IMR-90 (cell line): Measurements from ENCODE around the gene AMIGO2. TPM values are rescaled to one million over a fixed set of nuclear protein-coding genes. Genes with fewer than 3 reads are reported as not detected.

ENCODE experiments used
- ATAC-seq: fragments of 200-7000 bp; cut with Tn5 transposase; 2 replicates; pipeline ENCODE4 v1.9.1; 2020; ENCODE audit warnings: low read depth, mild to moderate bottlenecking, moderate library complexity
- BruUV-seq: library from RNA; stranded (reverse); fragments of 400-500 nt; replicated peaks from 2 replicates; lab custom pipeline; 2021; lab: Mats Ljungman, UMichigan
- CTCF ChIA-PET: fragments of 300-600 bp; formaldehyde crosslinking; extraction: SDS; loops from one replicate; lab custom pipeline; 2021; ENCODE audit warnings: antibody characterized with exemption; lab: Yijun Ruan, JAX
- POLR2A ChIA-PET: fragments of 300-600 bp; sonication (Branson Sonifier 250); formaldehyde crosslinking; loops from one replicate; lab custom pipeline; 2022; ENCODE audit warnings: antibody characterized with exemption; ENCODE audit not compliant: unreplicated experiment; lab: Charles Lee
- DNase-seq: peaks from one replicate; pipeline ENCODE4 v3.0.0; 2013
- H2AFZ ChIP-seq: replicated peaks from 2 replicates; pipeline ENCODE3; 2013; ENCODE audit warnings: low read length, mild to moderate bottlenecking; ENCODE audit not compliant: poor library complexity
- H2AK5ac ChIP-seq: 2 replicates; pipeline ENCODE4 v1.6.1; 2013; ENCODE audit warnings: low read depth, low read length, inconsistent platforms
- H2AK9ac ChIP-seq: replicated peaks from 2 replicates; pipeline ENCODE3; 2013; ENCODE audit warnings: mild to moderate bottlenecking, low read depth, low read length, moderate library complexity; ENCODE audit not compliant: poor library complexity
- H2BK120ac ChIP-seq: 2 replicates; pipeline ENCODE4 v1.6.1; 2013; ENCODE audit warnings: low read depth, low read length, inconsistent platforms
- H2BK15ac ChIP-seq: 3 replicates; pipeline ENCODE4 v1.6.1; 2013; ENCODE audit warnings: low read depth, low read length, inconsistent platforms
- H2BK20ac ChIP-seq: 2 replicates; pipeline ENCODE4 v1.6.1; 2013; ENCODE audit warnings: low read depth, mild to moderate bottlenecking, inconsistent platforms, low read length, moderate library complexity
- H2BK5ac ChIP-seq: 2 replicates; pipeline ENCODE4 v1.6.1; 2013; ENCODE audit warnings: mild to moderate bottlenecking, low read depth, low read length, inconsistent platforms; ENCODE audit not compliant: poor library complexity, severe bottlenecking
- H3K14ac ChIP-seq: replicated peaks from 2 replicates; pipeline ENCODE4 v1.6.1; 2013; ENCODE audit warnings: low read depth, low read length, inconsistent platforms
- H3K18ac ChIP-seq: 2 replicates; pipeline ENCODE4 v1.6.1; 2013; ENCODE audit warnings: low read depth, low read length, control low read depth
- H3K23ac ChIP-seq: 2 replicates; pipeline ENCODE4 v1.6.1; 2013; ENCODE audit warnings: low read depth, low read length, inconsistent platforms
- H3K27ac ChIP-seq: 2 replicates; pipeline ENCODE4 v1.5.1; 2013; ENCODE audit warnings: mild to moderate bottlenecking, control low read depth, low read length; ENCODE audit not compliant: insufficient read depth
- H3K27me3 ChIP-seq: 2 replicates; pipeline ENCODE4 v1.6.1; 2013; ENCODE audit warnings: low read length; ENCODE audit not compliant: control insufficient read depth, insufficient read depth
- H3K36me3 ChIP-seq: 2 replicates; pipeline ENCODE4 v1.6.1; 2013; ENCODE audit warnings: low read length, mixed read lengths; ENCODE audit not compliant: control insufficient read depth, insufficient read depth
- H3K4ac ChIP-seq: 2 replicates; pipeline ENCODE4 v1.6.1; 2013; ENCODE audit warnings: low read depth, low read length, inconsistent platforms
- H3K4me1 ChIP-seq: 2 replicates; pipeline ENCODE4 v1.6.1; 2013; ENCODE audit warnings: low read length, mixed read lengths; ENCODE audit not compliant: control insufficient read depth, insufficient read depth
- H3K4me2 ChIP-seq: 2 replicates; pipeline ENCODE4 v1.6.1; 2013; ENCODE audit warnings: low read depth, mild to moderate bottlenecking, control low read depth, low read length, moderate library complexity
- H3K4me3 ChIP-seq: 2 replicates; pipeline ENCODE4 v1.5.1; 2013; ENCODE audit warnings: low read depth, mild to moderate bottlenecking, control low read depth, low read length, moderate library complexity; ENCODE audit not compliant: insufficient read depth
- H3K56ac ChIP-seq: 2 replicates; pipeline ENCODE4 v1.6.1; 2013; ENCODE audit warnings: low read length, inconsistent platforms; ENCODE audit not compliant: insufficient read depth; ENCODE audit errors: extremely low read depth
- H3K79me1 ChIP-seq, 2 experiments: 2 replicates each; pipeline ENCODE4 v1.6.1; 2013; ENCODE audit warnings: low read length in 2 of 2, inconsistent platforms in 1 of 2, low read depth in 1 of 2
- H3K9ac ChIP-seq: 2 replicates; pipeline ENCODE4 v1.6.1; 2013; ENCODE audit warnings: low read depth, low read length, control low read depth
- H3K9me1 ChIP-seq: 2 replicates; pipeline ENCODE4 v1.6.1; 2013; ENCODE audit warnings: low read length, inconsistent platforms; ENCODE audit not compliant: insufficient read depth
- H3K9me3 ChIP-seq: 2 replicates; pipeline ENCODE4 v1.6.1; 2013; ENCODE audit warnings: low read length; ENCODE audit not compliant: control insufficient read depth, insufficient read depth
- H4K20me1 ChIP-seq: 2 replicates; pipeline ENCODE4 v1.6.1; 2013; ENCODE audit warnings: low read length, inconsistent platforms; ENCODE audit not compliant: insufficient read depth
- H4K5ac ChIP-seq: 2 replicates; pipeline ENCODE4 v1.6.1; 2013; ENCODE audit warnings: mild to moderate bottlenecking, low read depth, low read length, control low read depth
- H4K8ac ChIP-seq, 2 experiments: 2 replicates each; pipeline ENCODE4 v1.6.1; 2013; ENCODE audit warnings: low read depth in 2 of 2, low read length in 2 of 2, control low read depth in 1 of 2, inconsistent platforms in 1 of 2
- H4K91ac ChIP-seq: 2 replicates; pipeline ENCODE4 v1.6.1; 2013; ENCODE audit warnings: low read depth, low read length, inconsistent platforms; ENCODE audit not compliant: insufficient read depth
- BHLHE40 ChIP-seq: fragments of 150-350 bp; IDR thresholded peaks from 2 replicates; pipeline ENCODE4 v1.6.1; 2016; ENCODE audit warnings: mild to moderate bottlenecking, low read depth, low read length
- CEBPB ChIP-seq: IDR thresholded peaks from 2 replicates; pipeline ENCODE4 v1.6.1; 2012; ENCODE audit warnings: low read depth, low read length, improper control_type of control experiment
- CHD1 ChIP-seq: IDR thresholded peaks from 2 replicates; pipeline ENCODE4 v1.6.1; 2012; ENCODE audit warnings: low read depth, low read length, improper control_type of control experiment
- ELK1 ChIP-seq: fragments of 150-350 bp; IDR thresholded peaks from 2 replicates; pipeline ENCODE4 v1.6.1; 2016; ENCODE audit warnings: low read depth, mild to moderate bottlenecking, low read length, moderate library complexity, borderline replicate concordance
- FOS ChIP-seq: fragments of 150-350 bp; IDR thresholded peaks from 2 replicates; pipeline ENCODE4 v1.6.1; 2016; ENCODE audit warnings: low read depth, low read length
- MAFK ChIP-seq: IDR thresholded peaks from 2 replicates; pipeline ENCODE4 v1.6.1; 2012; ENCODE audit warnings: low read depth, low read length, improper control_type of control experiment
- MAZ ChIP-seq: IDR thresholded peaks from 2 replicates; pipeline ENCODE4 v1.6.1; 2012; ENCODE audit warnings: low read depth, mild to moderate bottlenecking, low read length, improper control_type of control experiment, moderate library complexity, borderline replicate concordance
- MXI1 ChIP-seq: IDR thresholded peaks from 2 replicates; pipeline ENCODE4 v1.6.1; 2012; ENCODE audit warnings: low read depth, mild to moderate bottlenecking, low read length, moderate library complexity, borderline replicate concordance
- NFE2L2 ChIP-seq: fragments of 150-350 bp; IDR thresholded peaks from 2 replicates; pipeline ENCODE4 v1.6.1; 2016; ENCODE audit warnings: low read depth, mild to moderate bottlenecking, low read length
- POLR2A ChIP-seq: IDR thresholded peaks from 2 replicates; pipeline ENCODE4 v1.6.1; 2012; ENCODE audit warnings: mild to moderate bottlenecking, low read depth, low read length
- RAD21 ChIP-seq: IDR thresholded peaks from 2 replicates; pipeline ENCODE4 v1.6.1; 2012; ENCODE audit warnings: low read length, improper control_type of control experiment
- RCOR1 ChIP-seq: IDR thresholded peaks from 2 replicates; pipeline ENCODE4 v1.6.1; 2012; ENCODE audit warnings: mild to moderate bottlenecking, low read length, improper control_type of control experiment; ENCODE audit not compliant: insufficient replicate concordance
- RFX5 ChIP-seq: IDR thresholded peaks from 2 replicates; pipeline ENCODE4 v1.8.0; 2012; ENCODE audit warnings: low read depth, mild to moderate bottlenecking, low read length, moderate library complexity
- SMC3 ChIP-seq: fragments of 150-350 bp; IDR thresholded peaks from 2 replicates; pipeline ENCODE4 v1.6.1; 2016; ENCODE audit warnings: low read depth, mild to moderate bottlenecking, antibody characterized with exemption, low read length, moderate library complexity
- WGBS, 2 experiments: methylation state at CpG; one replicate each; pipeline versions ENCODE4 v1.1.5 to v1.1.7; 2013; ENCODE audit warnings: missing lambda C conversion rate in 2 of 2; ENCODE audit not compliant: insufficient read length in 1 of 2; ENCODE audit errors: extremely low coverage in 2 of 2; 5-methylcytosine and 5-hydroxymethylcytosine counted together
- dilution Hi-C: fragments of 300-500 bp; cut with HindIII; formaldehyde crosslinking; loops from one replicate; pipeline ENCODE4 v1.14.3; 2018; ENCODE audit warnings: low sequenced_read_pairs; ENCODE audit not compliant: unreplicated experiment
- in situ Hi-C: fragments of 300-500 bp; cut with MboI; formaldehyde crosslinking; loops from 3 replicates; pipeline ENCODE4 v1.14.3; 2019; ENCODE audit warnings: low sequenced_read_pairs, inconsistent platforms, mixed read lengths
- intact Hi-C: fragments of 100-400 bp; cut with micrococcal nuclease; formaldehyde crosslinking; loops from 2 replicates; pipeline ENCODE4 v1.10.0; 2022
- polyA plus RNA-seq, 3 experiments: library from polyadenylated mRNA; depleted of rRNA; stranded (reverse); fragments of >200 nt; gene quantifications; 2 replicates each; pipeline ENCODE4 v1.2.3, GENCODE V29; 2012; ENCODE audit warnings: low replicate concordance in 1 of 3
- total RNA-seq: library from RNA; depleted of rRNA; stranded (reverse); fragments of >200 nt; gene quantifications from 2 replicates; pipeline ENCODE4 v1.2.3, GENCODE V29; 2012
- TF ChIP-seq, protein P1 (sequence below): fragments of 150-350 bp; IDR thresholded peaks from 2 replicates; pipeline ENCODE4 v1.6.1; 2017; ENCODE audit warnings: mild to moderate bottlenecking, antibody characterized with exemption, low read length, low read depth
- TF ChIP-seq, protein P2 (sequence below): conservative IDR thresholded peaks from 2 replicates; pipeline ENCODE4 v1.5.1; 2012; ENCODE audit warnings: mild to moderate bottlenecking, low read depth, low read length, improper control_type of control experiment

The AMIGO2 gene
- total and polyA plus RNA-seq, 2 of the 4 experiments (the other 2 are of a cell fraction): 20.1 to 32.6 TPM

GRCh38 chr12:47029903-47030302 lies 49.9 kb downstream of the AMIGO2 start:
- Histone ChIP-seq H3K4me1 (peaks cover 5% of the 10 kb centered on the region), H4K8ac (no peak overlapping the region), H2BK20ac (no peak overlapping the region), H3K4ac (no peak overlapping the region), H3K23ac (no peak overlapping the region), H3K4me3 (no peak overlapping the region), H3K79me1 (no peaks in the 10 kb centered on the region), H3K4me2 (no peak overlapping the region), H2AK9ac (no peak overlapping the region), H4K91ac (no peak overlapping the region), H3K27ac (no peak overlapping the region), H3K18ac (no peak overlapping the region), H3K9me3 (no peaks in the 10 kb centered on the region), H3K14ac (no peak overlapping the region), H2BK120ac (no peak overlapping the region), H2BK5ac (no peak overlapping the region), H2AK5ac (no peak overlapping the region), H3K56ac (no peak overlapping the region), H2BK15ac (no peak overlapping the region), H4K20me1 (no peaks in the 10 kb centered on the region), H3K36me3 (no peaks in the 10 kb centered on the region), H3K27me3 (no peaks in the 10 kb centered on the region), H2AFZ (no peak overlapping the region), H3K9ac (no peak overlapping the region), H4K5ac (no peak overlapping the region), H3K9me1 (peaks cover 5% of the 10 kb centered on the region; the same call in 1 of the 2 replicates)
- intact Hi-C loops (loop anchor here (5.0 to 10.0 kb wide), 3 partner anchors 47 to 745 kb away; partner anchors contain the start of genes AMIGO2, PCED1B and SLC48A1), in situ Hi-C loops (loop anchor here (5.0 to 10.0 kb wide), 3 partner anchors 277 to 655 kb away; no protein-coding TSS in a partner anchor), dilution Hi-C loops (no loop called here)
- ATAC-seq (no peak), DNase-seq (no peak)
- ChIA-PET POLR2A (no interaction called here), CTCF (no interaction called here)
- TF ChIP-seq CEBPB: no peak
- TF ChIP-seq, protein P1, sequence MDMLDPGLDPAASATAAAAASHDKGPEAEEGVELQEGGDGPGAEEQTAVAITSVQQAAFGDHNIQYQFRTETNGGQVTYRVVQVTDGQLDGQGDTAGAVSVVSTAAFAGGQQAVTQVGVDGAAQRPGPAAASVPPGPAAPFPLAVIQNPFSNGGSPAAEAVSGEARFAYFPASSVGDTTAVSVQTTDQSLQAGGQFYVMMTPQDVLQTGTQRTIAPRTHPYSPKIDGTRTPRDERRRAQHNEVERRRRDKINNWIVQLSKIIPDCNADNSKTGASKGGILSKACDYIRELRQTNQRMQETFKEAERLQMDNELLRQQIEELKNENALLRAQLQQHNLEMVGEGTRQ: no peak
- no peak for TF ChIP-seq POLR2A
- no peak for TF ChIP-seq BHLHE40
- TF ChIP-seq, protein P2, sequence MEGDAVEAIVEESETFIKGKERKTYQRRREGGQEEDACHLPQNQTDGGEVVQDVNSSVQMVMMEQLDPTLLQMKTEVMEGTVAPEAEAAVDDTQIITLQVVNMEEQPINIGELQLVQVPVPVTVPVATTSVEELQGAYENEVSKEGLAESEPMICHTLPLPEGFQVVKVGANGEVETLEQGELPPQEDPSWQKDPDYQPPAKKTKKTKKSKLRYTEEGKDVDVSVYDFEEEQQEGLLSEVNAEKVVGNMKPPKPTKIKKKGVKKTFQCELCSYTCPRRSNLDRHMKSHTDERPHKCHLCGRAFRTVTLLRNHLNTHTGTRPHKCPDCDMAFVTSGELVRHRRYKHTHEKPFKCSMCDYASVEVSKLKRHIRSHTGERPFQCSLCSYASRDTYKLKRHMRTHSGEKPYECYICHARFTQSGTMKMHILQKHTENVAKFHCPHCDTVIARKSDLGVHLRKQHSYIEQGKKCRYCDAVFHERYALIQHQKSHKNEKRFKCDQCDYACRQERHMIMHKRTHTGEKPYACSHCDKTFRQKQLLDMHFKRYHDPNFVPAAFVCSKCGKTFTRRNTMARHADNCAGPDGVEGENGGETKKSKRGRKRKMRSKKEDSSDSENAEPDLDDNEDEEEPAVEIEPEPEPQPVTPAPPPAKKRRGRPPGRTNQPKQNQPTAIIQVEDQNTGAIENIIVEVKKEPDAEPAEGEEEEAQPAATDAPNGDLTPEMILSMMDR: no peak
- no peak for TF ChIP-seq NFE2L2
- TF ChIP-seq CHD1: no peak
- TF ChIP-seq RAD21: no peak
- no peak for TF ChIP-seq MAFK
- TF ChIP-seq MAZ: no peak
- no peak for TF ChIP-seq FOS
- no peak for TF ChIP-seq MXI1
- TF ChIP-seq RCOR1: no peak
- no peak for TF ChIP-seq ELK1
- TF ChIP-seq SMC3: no peak
- no peak for TF ChIP-seq RFX5
- no CpG with 5 or more reads among the region's 2 CpGs for WGBS, 2 experiments
- no TSS peak for BruUV-seq
